K562 (cell line): Measurements from ENCODE around the gene TRPM4. TPM values are rescaled to one million over a fixed set of nuclear protein-coding genes. Genes with fewer than 3 reads are reported as not detected.

Experiments used
- ATAC-seq: fragments of 200-7000 bp; cut with Tn5 transposase; 3 replicates; pipeline ENCODE4 v1.9.1; 2020; ENCODE audit warnings: moderate library complexity
- BruUV-seq: library from RNA; stranded (reverse); fragments of 400-500 nt; replicated peaks from 2 replicates; lab custom pipeline; 2021; lab: Mats Ljungman, UMichigan
- CTCF ChIA-PET: fragments of 300-600 bp; formaldehyde crosslinking; extraction: SDS; loops from one replicate; lab custom pipeline; 2021; ENCODE audit warnings: low intra/inter-chr PET ratio; lab: Yijun Ruan, JAX
- POLR2A ChIA-PET: fragments of 300-600, 350-650 bp; sonication (Branson Sonifier 250); formaldehyde crosslinking; extraction: SDS; loops from one replicate; lab custom pipeline; 2021; ENCODE audit warnings: antibody characterized with exemption, inconsistent platforms; lab: Yijun Ruan, JAX
- DNase-seq, 4 experiments: peaks; one replicate each; pipeline versions ENCODE4 v3.0.0 to v3.0.0-alpha.2; 2011 to 2018; ENCODE audit warnings: low spot score in 3 of 4, mixed read lengths in 3 of 4; ENCODE audit errors: extremely low read depth in 1 of 4
- FAIRE-seq: peaks from 2 replicates; lab custom pipeline; 2011; peaks lifted over from hg19 to GRCh38; lab: Jason Lieb, UNC
- H2AFZ ChIP-seq: 2 replicates; pipeline ENCODE4 v1.6.0; 2011; ENCODE audit warnings: low read depth, low read length, control low read depth, inconsistent platforms
- H3K27ac ChIP-seq: fragments of 200-600 bp; 3 replicates; pipeline ENCODE4 v1.8.0; 2011; ENCODE audit warnings: low read depth, mild to moderate bottlenecking, control low read depth, inconsistent platforms, low read length, moderate library complexity, mixed read lengths; ENCODE audit errors: extremely low read depth
- H3K27me3 ChIP-seq, 2 experiments: fragments of 300-600 bp in 1 of 2; 2 replicates in 1 of 2; 3 replicates in 1 of 2; pipeline versions ENCODE4 v1.6.0 to v1.8.0; 2011; ENCODE audit warnings: inconsistent platforms in 2 of 2, low read length in 2 of 2, mild to moderate bottlenecking in 1 of 2, mixed read lengths in 1 of 2, moderate library complexity in 1 of 2; ENCODE audit not compliant: control insufficient read depth in 2 of 2, insufficient read depth in 2 of 2
- H3K36me3 ChIP-seq: fragments of 300-600 bp; 3 replicates; pipeline ENCODE4 v1.8.0; 2011; ENCODE audit warnings: mild to moderate bottlenecking, low read length, inconsistent platforms; ENCODE audit not compliant: control insufficient read depth, insufficient read depth
- H3K4me1 ChIP-seq, 2 experiments: fragments of 200-600 bp in 1 of 2; replicated peaks in 1 of 2; 2 replicates in 1 of 2; 3 replicates in 1 of 2; pipeline versions ENCODE4 v1.5.1 to v1.8.0; 2011; ENCODE audit warnings: inconsistent platforms in 2 of 2, low read length in 2 of 2, mild to moderate bottlenecking in 1 of 2, mixed read lengths in 1 of 2, moderate library complexity in 1 of 2; ENCODE audit not compliant: control insufficient read depth in 2 of 2, insufficient read depth in 2 of 2
- H3K4me2 ChIP-seq: 2 replicates; pipeline ENCODE4 v1.6.1; 2011; ENCODE audit warnings: low read length, control low read depth, inconsistent platforms, mixed read lengths; ENCODE audit not compliant: insufficient read depth
- H3K4me3 ChIP-seq: fragments of 200-600 bp; sonication (generic), shearing (Covaris generic); 2 replicates; pipeline ENCODE4 v1.5.1; 2016; ENCODE audit warnings: control low read depth, inconsistent platforms
- H3K79me2 ChIP-seq: fragments of 200-600 bp; 3 replicates; pipeline ENCODE4 v1.8.0; 2011; ENCODE audit warnings: low read length, inconsistent platforms; ENCODE audit not compliant: control insufficient read depth, insufficient read depth
- H3K9ac ChIP-seq, 2 experiments: 2 replicates each; pipeline versions ENCODE4 v1.6.0 to v1.6.1; 2011; ENCODE audit warnings: low read depth in 2 of 2, low read length in 2 of 2, control low read depth in 1 of 2, inconsistent platforms in 1 of 2, mild to moderate bottlenecking in 1 of 2, mixed read lengths in 1 of 2; ENCODE audit not compliant: insufficient read depth in 1 of 2
- H3K9me1 ChIP-seq: one replicate; pipeline ENCODE4 v1.6.0; 2011; ENCODE audit warnings: inconsistent platforms, mild to moderate bottlenecking, low read length, moderate library complexity; ENCODE audit not compliant: control insufficient read depth, insufficient read depth
- H3K9me3 ChIP-seq: replicated peaks from 2 replicates; pipeline ENCODE4 v1.5.1; 2011; ENCODE audit warnings: low read depth, low read length, inconsistent platforms; ENCODE audit not compliant: control insufficient read depth, insufficient read depth
- H4K20me1 ChIP-seq: replicated peaks from 2 replicates; pipeline ENCODE4 v1.6.1; 2011; ENCODE audit warnings: low read length, inconsistent platforms, mixed read lengths; ENCODE audit not compliant: control insufficient read depth, insufficient read depth
- FOS ChIP-seq: IDR thresholded peaks from 3 replicates; pipeline ENCODE4 v1.6.1; 2011; ENCODE audit not compliant: insufficient read length; ENCODE audit errors: extremely low read depth
- FOXA1 ChIP-seq: fragments of 450-650 bp; IDR thresholded peaks from 2 replicates; pipeline ENCODE4 v1.6.1; 2016; ENCODE audit warnings: mild to moderate bottlenecking, borderline replicate concordance
- GATA2 ChIP-seq: sonication (generic); formaldehyde crosslinking; IDR thresholded peaks from 2 replicates; pipeline ENCODE4 v1.4.0; 2020; ENCODE audit warnings: mild to moderate bottlenecking, missing genetic modification reagents
- HOXB6 ChIP-seq: fragments of 250-450 bp; sonication (Bioruptor Pico); IDR thresholded peaks from 2 replicates; pipeline ENCODE4 v1.5.1; 2022; ENCODE audit warnings: mild to moderate bottlenecking, borderline replicate concordance
- KDM5B ChIP-seq: fragments of 200-600 bp; sonication (generic); IDR thresholded peaks from 2 replicates; pipeline ENCODE4 v1.6.1; 2012; ENCODE audit warnings: low read depth, mild to moderate bottlenecking, moderate library complexity, low read length, control low read depth, inconsistent platforms; ENCODE audit not compliant: insufficient replicate concordance
- LCOR ChIP-seq: sonication (generic); formaldehyde crosslinking; IDR thresholded peaks from 2 replicates; pipeline ENCODE4 v1.8.0; 2022; ENCODE audit warnings: mild to moderate bottlenecking, missing genetic modification reagents
- MBD1 ChIP-seq: fragments of 250-450 bp; sonication (Bioruptor Pico); IDR thresholded peaks from 2 replicates; pipeline ENCODE4 v1.8.0; 2022; ENCODE audit warnings: inconsistent platforms
- TAF7 ChIP-seq: fragments of 450-650 bp; IDR thresholded peaks from 2 replicates; pipeline ENCODE4 v1.6.1; 2016; ENCODE audit warnings: missing genetic modification characterization, missing compliant biosample characterization
- TFAM ChIP-seq: fragments of 250-450 bp; sonication (Bioruptor Pico); conservative IDR thresholded peaks from 2 replicates; pipeline ENCODE4 v1.5.0; 2021; ENCODE audit warnings: mild to moderate bottlenecking, moderate library complexity
- ZNF212 ChIP-seq: fragments of 450-650 bp; formaldehyde crosslinking; IDR thresholded peaks from 2 replicates; pipeline ENCODE4 v1.4.0; 2020; ENCODE audit warnings: mild to moderate bottlenecking
- ZNF274 ChIP-seq: IDR thresholded peaks from 2 replicates; pipeline ENCODE4 v1.6.1; 2011; ENCODE audit warnings: low read depth, mild to moderate bottlenecking, low read length, moderate library complexity, borderline replicate concordance
- WGBS: fragments of 100-300 bp; shearing (Covaris generic); methylation state at CpG from one replicate; pipeline ENCODE4 v1.1.6; 2016; ENCODE audit warnings: low coverage, mixed read lengths; ENCODE audit not compliant: insufficient coverage; ENCODE audit errors: missing lambda C conversion rate; 5-methylcytosine and 5-hydroxymethylcytosine counted together
- in situ Hi-C: fragments of 300-500 bp; cut with MboI; formaldehyde crosslinking; loops from 4 replicates; pipeline ENCODE4 v1.15.0; 2018; ENCODE audit warnings: inconsistent platforms, mixed read lengths
- intact Hi-C: fragments of 100-400 bp; cut with micrococcal nuclease; formaldehyde crosslinking; loops from 2 replicates; pipeline ENCODE4 v1.14.2; 2022
- polyA plus RNA-seq, 8 experiments: library from polyadenylated mRNA; depleted of rRNA in 4 of 8; stranded (reverse) in 5 of 8; unstranded in 3 of 8; fragments of >200 nt; fragmentation: Nextera tagmentation in 2 of 8; fragmentation: Illumina TruSeq in 1 of 8; extraction: Ambion mirVana in 2 of 8; extraction: Trizol in 1 of 8; gene quantifications; 2 replicates each; pipeline versions ENCODE4 v1.2.1 to v1.2.3, GENCODE V29; 2011 to 2014; ENCODE audit warnings: inconsistent platforms in 1 of 8, missing spikeins in 1 of 8
- total RNA-seq, 7 experiments: library from RNA; depleted of rRNA in 6 of 7; stranded (reverse); fragments of >200 nt in 6 of 7; fragmentation: Illumina TruSeq in 2 of 7; extraction: Trizol in 2 of 7; gene quantifications; 2 replicates each; pipeline versions ENCODE4 v1.2.1 to v1.2.3, GENCODE V29; 2011 to 2021; ENCODE audit warnings: low replicate concordance in 1 of 7
- TF ChIP-seq, protein P1 (sequence below): IDR thresholded peaks from 2 replicates; pipeline ENCODE4 v1.6.1; 2011; ENCODE audit warnings: borderline replicate concordance, low read depth, mild to moderate bottlenecking, moderate library complexity, low read length; ENCODE audit not compliant: insufficient read depth, poor library complexity, severe bottlenecking
- TF ChIP-seq, protein P2 (sequence below): fragments of 150-350 bp; conservative IDR thresholded peaks from 2 replicates; pipeline ENCODE4 v1.6.1; 2014; ENCODE audit warnings: low read length

The TRPM4 gene
- total and polyA plus RNA-seq, 9 of the 15 experiments (the other 6 are each of a cell fraction or from before 2014, with no cell fraction given) = 6.5 to 45.4 (median 15.2) TPM

DNA sequence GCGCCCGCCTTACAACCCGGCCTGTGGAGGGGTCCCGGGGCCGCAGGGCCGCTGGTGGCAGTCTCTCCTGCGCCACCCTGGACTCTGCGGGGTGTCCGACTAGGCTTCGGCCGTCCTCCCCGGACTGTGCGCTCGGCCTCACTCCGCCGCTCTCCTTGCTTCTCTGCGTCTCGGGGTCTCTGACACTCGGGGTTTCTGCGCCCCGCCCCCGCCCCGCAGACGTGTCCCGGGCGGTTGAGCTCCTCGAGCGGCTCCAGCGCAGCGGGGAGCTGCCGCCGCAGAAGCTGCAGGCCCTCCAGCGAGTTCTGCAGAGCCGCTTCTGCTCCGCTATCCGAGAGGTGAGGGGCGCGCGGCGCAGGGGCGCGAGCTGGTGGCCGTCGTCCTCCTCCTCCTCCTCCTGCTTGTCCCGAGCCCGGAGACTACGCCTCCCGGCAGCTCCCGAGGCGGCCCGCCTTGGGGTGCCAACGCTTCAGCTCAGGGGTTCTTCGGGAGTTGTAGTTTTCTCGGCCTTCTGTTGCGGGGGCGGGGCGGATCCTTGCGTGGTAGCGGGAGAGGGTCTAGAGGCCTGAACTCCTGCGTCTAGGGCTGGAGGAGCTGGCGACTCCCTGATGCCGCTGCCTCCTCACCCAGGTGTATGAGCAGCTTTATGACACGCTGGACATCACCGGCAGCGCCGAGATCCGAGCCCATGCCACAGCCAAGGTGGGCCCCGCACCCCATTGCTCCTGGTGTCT, 42.8 kb upstream of the TRPM4 start (continued):
- TF ChIP-seq MBD1 (CRISPR knock-in tag) (no peak), GATA2 (no peak), HOXB6 (CRISPR knock-in tag) (no peak), TFAM (CRISPR knock-in tag) (no peak), TAF7 (no peak)
- TF ChIP-seq, all 486 proteins: peak for 34

DNA sequence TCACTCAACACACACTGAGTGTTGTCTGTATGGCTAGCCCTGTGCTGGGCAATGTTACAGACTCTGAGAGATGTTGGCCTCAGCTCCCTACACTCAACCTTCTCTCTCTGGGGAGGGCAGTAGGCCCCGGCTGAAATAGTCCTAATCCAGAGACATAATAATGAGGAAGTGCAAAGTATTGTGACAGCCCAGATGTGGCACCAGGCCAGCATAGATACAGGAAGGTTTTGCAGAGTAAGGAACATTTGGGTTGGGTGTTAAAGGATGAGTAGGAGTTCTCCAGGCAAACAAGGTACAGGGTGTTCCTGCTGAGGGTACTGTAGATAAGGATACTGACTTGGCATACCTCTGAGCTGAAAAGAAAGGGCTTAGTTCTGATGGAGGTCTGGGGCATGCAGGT, 41.0 kb upstream of the TRPM4 start:
- Histone ChIP-seq H3K9me3 (no peaks in the 10 kb centered on the region), H4K20me1 (no peaks in the 10 kb centered on the region; the same call in 1 of the 2 replicates), H3K9ac (peak overlapping the region in 1 of 2 experiments; percentile 62; a peak in 2 of 4 replicates), H3K36me3 (peaks cover 11% of the 10 kb centered on the region), H2AFZ (no peak overlapping the region), H3K9me1 (no peaks in the 10 kb centered on the region), H3K4me1 (peaks cover 40 to 72% of the 10 kb centered on the region in 2 experiments), H3K27me3 (no peaks in the 10 kb centered on the region), H3K4me2 (0 out of 2 replicates have a peak overlapping the region, but pooled peaks have one; percentile 34), H3K4me3 (no peak overlapping the region), H3K27ac (peak overlapping the region; percentile 53; the same call in 2 of the 3 replicates), H3K79me2 (peaks cover 22% of the 10 kb centered on the region; the same call in 2 of the 3 replicates)
- in situ Hi-C loops (loop anchor here (10.0 kb wide), 1 partner anchor 1218 kb away; no protein-coding TSS in a partner anchor), intact Hi-C loops (loop anchor here (5.0 kb wide), 1 partner anchor 41 kb away; the partner anchor contains the start of genes HRC and TRPM4)
- DNase-seq (peak in 1 of 4 experiments; percentile 57), FAIRE-seq (peak; percentile 70), ATAC-seq (no peak)
- POLR2A ChIA-PET = no interaction called here
- CTCF ChIA-PET = no interaction called here
- BruUV-seq = no TSS peak
- 0% methylated on average over 1 of the region's 1 CpG for WGBS
- TF ChIP-seq, protein P1, sequence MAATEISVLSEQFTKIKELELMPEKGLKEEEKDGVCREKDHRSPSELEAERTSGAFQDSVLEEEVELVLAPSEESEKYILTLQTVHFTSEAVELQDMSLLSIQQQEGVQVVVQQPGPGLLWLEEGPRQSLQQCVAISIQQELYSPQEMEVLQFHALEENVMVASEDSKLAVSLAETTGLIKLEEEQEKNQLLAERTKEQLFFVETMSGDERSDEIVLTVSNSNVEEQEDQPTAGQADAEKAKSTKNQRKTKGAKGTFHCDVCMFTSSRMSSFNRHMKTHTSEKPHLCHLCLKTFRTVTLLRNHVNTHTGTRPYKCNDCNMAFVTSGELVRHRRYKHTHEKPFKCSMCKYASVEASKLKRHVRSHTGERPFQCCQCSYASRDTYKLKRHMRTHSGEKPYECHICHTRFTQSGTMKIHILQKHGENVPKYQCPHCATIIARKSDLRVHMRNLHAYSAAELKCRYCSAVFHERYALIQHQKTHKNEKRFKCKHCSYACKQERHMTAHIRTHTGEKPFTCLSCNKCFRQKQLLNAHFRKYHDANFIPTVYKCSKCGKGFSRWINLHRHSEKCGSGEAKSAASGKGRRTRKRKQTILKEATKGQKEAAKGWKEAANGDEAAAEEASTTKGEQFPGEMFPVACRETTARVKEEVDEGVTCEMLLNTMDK = no peak
- TF ChIP-seq FOS (no peak), LCOR (CRISPR knock-in tag) (no peak), FOXA1 (no peak), ZNF212 (CRISPR knock-in tag) (no peak), ZNF274 (no peak), KDM5B (no peak)
- TF ChIP-seq, protein P2, sequence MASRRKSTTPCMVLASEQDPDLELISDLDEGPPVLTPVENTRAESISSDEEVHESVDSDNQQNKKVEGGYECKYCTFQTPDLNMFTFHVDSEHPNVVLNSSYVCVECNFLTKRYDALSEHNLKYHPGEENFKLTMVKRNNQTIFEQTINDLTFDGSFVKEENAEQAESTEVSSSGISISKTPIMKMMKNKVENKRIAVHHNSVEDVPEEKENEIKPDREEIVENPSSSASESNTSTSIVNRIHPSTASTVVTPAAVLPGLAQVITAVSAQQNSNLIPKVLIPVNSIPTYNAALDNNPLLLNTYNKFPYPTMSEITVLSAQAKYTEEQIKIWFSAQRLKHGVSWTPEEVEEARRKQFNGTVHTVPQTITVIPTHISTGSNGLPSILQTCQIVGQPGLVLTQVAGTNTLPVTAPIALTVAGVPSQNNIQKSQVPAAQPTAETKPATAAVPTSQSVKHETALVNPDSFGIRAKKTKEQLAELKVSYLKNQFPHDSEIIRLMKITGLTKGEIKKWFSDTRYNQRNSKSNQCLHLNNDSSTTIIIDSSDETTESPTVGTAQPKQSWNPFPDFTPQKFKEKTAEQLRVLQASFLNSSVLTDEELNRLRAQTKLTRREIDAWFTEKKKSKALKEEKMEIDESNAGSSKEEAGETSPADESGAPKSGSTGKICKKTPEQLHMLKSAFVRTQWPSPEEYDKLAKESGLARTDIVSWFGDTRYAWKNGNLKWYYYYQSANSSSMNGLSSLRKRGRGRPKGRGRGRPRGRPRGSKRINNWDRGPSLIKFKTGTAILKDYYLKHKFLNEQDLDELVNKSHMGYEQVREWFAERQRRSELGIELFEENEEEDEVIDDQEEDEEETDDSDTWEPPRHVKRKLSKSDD = no peak
